ENCODE results near the gene AIG1. TPM values are rescaled to one million over a fixed set of nuclear protein-coding genes. Genes with fewer than 3 reads are reported as not detected.
"Not testable (repeated sequence)": the region's sequence is repeated elsewhere in the genome, so short reads cannot be mapped to it uniquely, and the experiment has no call there.

Gene AIG1
- total RNA-seq, 1 donor from 2014 or later = 31.3 TPM

DNA sequence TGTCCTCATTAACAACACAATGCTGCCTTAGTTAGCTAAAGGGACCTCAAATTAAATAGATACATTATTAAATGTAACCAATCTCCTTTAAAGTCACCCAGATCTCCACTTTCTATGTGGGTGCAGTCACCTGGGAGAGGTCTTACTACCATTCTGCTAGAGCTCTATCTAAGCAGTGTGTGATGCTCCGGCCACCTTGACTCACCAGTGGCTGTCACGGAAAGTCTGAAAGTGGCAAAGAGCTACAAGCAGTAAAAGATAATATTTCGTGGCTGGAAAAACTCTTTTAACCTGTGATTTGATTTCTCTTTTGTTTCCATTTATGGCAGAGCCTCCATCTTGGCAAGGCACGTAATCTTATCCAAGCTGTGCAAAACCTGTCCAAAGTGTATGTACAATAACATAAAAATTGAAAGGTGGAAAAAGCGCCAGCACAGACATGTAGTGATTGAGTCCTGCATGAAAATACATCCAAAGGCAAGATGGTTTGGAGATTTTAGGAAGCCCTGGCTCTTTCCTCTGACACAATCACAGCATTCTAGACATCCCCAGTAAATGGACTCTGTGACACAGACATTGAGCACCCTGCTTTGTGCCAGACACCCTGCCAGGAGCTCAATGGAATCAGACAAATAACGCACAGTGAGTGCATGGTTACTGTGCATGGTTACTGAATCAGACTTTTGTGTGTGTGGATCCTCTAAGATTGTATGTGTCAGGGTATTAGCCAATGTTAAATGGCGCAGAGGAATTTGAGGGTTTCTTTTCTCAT is 273.2 kb downstream of the AIG1 start:
- TF ChIP-seq, protein P1, sequence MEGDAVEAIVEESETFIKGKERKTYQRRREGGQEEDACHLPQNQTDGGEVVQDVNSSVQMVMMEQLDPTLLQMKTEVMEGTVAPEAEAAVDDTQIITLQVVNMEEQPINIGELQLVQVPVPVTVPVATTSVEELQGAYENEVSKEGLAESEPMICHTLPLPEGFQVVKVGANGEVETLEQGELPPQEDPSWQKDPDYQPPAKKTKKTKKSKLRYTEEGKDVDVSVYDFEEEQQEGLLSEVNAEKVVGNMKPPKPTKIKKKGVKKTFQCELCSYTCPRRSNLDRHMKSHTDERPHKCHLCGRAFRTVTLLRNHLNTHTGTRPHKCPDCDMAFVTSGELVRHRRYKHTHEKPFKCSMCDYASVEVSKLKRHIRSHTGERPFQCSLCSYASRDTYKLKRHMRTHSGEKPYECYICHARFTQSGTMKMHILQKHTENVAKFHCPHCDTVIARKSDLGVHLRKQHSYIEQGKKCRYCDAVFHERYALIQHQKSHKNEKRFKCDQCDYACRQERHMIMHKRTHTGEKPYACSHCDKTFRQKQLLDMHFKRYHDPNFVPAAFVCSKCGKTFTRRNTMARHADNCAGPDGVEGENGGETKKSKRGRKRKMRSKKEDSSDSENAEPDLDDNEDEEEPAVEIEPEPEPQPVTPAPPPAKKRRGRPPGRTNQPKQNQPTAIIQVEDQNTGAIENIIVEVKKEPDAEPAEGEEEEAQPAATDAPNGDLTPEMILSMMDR (IDR thresholded peaks at IDR 0.05; ENCODE audit: unreplicated experiment) = no peak
- no peak overlapping the region for H3K27ac Mint-ChIP-seq

DNA sequence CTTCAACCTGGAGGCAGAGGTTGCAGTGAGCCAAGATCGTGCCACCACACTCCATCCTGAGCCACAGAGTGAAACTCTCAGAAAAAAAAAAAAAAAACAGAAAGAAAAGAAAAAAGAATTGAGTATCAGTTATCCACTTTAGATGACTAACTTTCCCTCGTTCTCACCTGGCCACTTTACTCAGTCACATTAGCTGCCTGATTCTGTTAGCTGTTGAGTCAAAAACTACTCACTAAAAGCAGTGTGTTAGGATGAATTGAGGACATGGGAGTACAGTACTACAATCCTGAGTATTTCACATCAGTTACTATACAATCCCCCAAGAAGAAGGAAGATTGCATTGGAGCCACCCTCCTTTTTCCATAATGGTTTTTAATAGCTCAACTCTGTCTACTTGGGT is 275.2 kb downstream of the AIG1 start:
- Mint-ChIP-seq H3K4me3 (no peak overlapping the region), H3K9me3 (peaks cover 8% of the 10 kb centered on the region)

More for the DNA sequence above, 273.2 kb downstream of the AIG1 start:
- Mint-ChIP-seq H3K27me3 (ENCODE audit: low read depth) (no peaks in the 10 kb centered on the region), H3K9me3 (peaks cover 8% of the 10 kb centered on the region), H3K36me3 (peaks cover 7% of the 10 kb centered on the region), H3K4me3 (no peak overlapping the region), H3K4me1 (no peaks in the 10 kb centered on the region)
- DNase-seq (ENCODE audit: low spot score in 2 of 2, unreplicated experiment in 2 of 2) = no peak

DNA sequence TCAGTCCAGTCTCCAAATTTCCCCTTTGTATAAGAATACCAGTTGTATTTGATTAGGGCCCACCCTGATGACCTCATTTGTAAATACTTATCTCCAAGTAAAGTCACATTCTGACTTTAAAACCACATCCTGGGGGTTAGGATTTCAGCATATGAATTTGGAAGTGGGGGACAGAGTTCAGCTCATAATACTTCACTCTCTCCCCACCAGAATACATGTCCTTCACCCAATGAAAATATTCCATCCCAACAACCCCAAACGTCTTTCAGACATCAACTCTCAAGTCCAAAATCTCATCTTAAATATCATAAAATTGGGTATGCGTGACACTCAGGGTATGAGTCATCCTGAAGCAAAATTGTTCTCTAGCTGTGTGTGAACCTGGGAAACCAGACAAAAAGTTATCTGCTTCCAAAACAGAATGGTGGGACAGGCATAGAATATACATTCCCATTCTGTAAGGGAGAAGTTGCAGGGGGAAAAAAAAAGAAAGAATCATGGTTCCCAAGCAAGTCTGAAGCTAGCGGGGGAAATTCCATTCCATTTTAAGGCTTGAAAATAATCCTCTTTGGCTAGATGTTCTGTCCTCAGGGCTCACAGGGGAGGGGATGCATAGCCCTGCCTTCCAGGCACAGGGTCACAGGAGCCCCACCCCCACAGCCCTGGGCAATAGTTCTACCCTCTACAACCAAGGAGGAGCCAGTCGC is 275.9 kb downstream of the AIG1 start:
- Mint-ChIP-seq H3K9me3 (peaks cover 5% of the 10 kb centered on the region), H3K27ac (no peak overlapping the region), H3K36me3 (peaks cover 7% of the 10 kb centered on the region), H3K4me3 (no peak overlapping the region), H3K4me1 (no peaks in the 10 kb centered on the region), H3K27me3 (ENCODE audit: low read depth) (no peaks in the 10 kb centered on the region)
- no peak for DNase-seq (ENCODE audit: low spot score in 2 of 2, unreplicated experiment in 2 of 2)
- TF ChIP-seq, protein P1 (IDR thresholded peaks at IDR 0.05; ENCODE audit: unreplicated experiment) = no peak

More for the DNA sequence above, 275.2 kb downstream of the AIG1 start:
- no peak overlapping the region for H3K27ac Mint-ChIP-seq
- TF ChIP-seq, protein P1 (IDR thresholded peaks at IDR 0.05; ENCODE audit: unreplicated experiment) = no peak
- H3K36me3 Mint-ChIP-seq = peaks cover 7% of the 10 kb centered on the region
- DNase-seq (ENCODE audit: low spot score in 2 of 2, unreplicated experiment in 2 of 2) = no peak
- no peaks in the 10 kb centered on the region for H3K4me1 Mint-ChIP-seq
- H3K27me3 Mint-ChIP-seq (ENCODE audit: low read depth) = no peaks in the 10 kb centered on the region

DNA sequence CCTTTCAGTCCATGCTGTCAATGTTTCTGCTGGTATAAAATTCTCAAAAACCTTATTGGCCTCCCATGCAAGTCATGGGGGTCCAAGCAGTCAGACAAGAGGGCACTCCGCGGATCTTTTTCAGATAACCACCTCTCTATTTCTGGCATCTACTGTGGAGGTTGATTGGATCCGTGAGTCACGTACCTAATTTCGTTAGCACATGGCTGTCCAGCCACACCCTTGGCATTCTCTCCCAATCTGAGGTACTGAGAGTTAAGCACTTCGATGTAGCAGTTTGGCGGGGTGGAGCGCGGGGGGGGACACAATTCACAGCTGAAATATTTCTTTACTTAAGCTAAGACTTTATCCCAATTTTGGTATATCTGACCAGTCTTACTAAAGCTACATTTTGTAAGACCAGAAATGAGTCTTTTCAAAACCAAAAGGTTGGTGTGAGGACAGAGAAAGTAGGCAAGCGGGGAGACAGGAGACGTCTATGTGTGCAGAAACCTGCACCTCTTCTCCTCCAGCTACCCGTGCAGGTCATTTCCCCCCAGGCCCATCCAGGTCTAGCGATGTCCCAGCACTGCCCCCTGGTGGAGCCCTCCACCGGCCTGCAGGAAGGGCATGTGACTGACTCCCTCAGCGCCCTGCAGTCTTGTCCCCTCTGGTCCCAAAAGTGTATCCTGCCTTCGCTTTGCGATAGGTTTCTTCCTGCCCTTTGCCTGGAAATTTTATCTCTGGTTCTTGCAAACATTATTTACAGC is 276.7 kb downstream of the AIG1 start:
- peak in 1 of 2 experiments; percentile 44 for DNase-seq (ENCODE audit: low spot score in 2 of 2, unreplicated experiment in 2 of 2)
- H3K27ac Mint-ChIP-seq = no peak overlapping the region
- TF ChIP-seq, protein P1 (IDR thresholded peaks at IDR 0.05; ENCODE audit: unreplicated experiment) = peak; percentile 30
- no peak overlapping the region for H3K4me3 Mint-ChIP-seq
- H3K4me1 Mint-ChIP-seq = no peaks in the 10 kb centered on the region
- H3K36me3 Mint-ChIP-seq = peaks cover 7% of the 10 kb centered on the region
- H3K27me3 Mint-ChIP-seq (ENCODE audit: low read depth) = no peaks in the 10 kb centered on the region
- peaks cover 5% of the 10 kb centered on the region for H3K9me3 Mint-ChIP-seq

DNA sequence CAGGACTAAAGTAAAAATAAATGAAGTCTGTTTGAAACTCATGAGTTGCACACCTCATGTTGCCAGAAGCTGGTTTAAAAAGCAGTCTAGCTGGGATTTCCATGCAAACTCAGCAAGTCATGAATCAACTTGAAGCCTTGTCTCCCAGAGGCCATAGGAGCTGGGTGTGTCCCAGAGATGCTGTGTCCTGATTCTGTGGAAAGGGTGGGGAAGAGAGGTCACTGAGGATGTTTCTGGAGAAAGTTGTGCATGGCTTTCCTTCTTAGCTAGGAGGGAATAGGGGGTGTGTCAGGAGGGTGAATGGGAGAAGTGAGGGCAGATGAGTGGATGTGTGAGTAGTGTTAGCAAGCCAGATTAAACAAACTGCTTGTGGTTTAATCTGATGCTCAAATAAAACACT is 278.5 kb downstream of the AIG1 start:
- H3K4me1 Mint-ChIP-seq = no peaks in the 10 kb centered on the region
- H3K27ac Mint-ChIP-seq = no peak overlapping the region
- DNase-seq (ENCODE audit: low spot score in 2 of 2, unreplicated experiment in 2 of 2) = no peak
- H3K27me3 Mint-ChIP-seq (ENCODE audit: low read depth) = no peaks in the 10 kb centered on the region
- TF ChIP-seq, protein P1 (IDR thresholded peaks at IDR 0.05; ENCODE audit: unreplicated experiment) = no peak
- H3K36me3 Mint-ChIP-seq = peaks cover 7% of the 10 kb centered on the region
- no peak overlapping the region for H3K4me3 Mint-ChIP-seq
- peaks cover 8% of the 10 kb centered on the region for H3K9me3 Mint-ChIP-seq

DNA sequence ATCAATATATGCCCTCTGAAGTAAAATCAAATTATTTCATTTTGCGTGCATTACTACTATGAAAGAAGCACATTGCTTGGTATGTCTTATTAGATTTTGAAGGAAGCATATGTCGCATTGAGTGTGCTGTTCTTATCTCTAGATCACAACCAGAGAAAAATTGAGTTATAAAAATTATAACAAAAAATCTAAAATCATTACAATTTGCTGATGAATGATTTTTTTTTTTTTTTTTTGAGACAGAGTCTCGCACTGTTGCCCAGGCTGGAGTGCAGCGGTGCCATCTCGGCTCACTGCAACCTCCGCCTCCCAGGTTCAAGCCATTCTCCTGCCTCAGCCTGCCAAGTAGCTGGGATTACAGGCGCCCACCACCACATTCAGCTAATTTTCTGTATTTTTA is 284.8 kb downstream of the AIG1 start:
- H3K4me3 Mint-ChIP-seq; H3K27ac Mint-ChIP-seq; H3K4me1 Mint-ChIP-seq; DNase-seq (ENCODE audit: low spot score in 2 of 2, unreplicated experiment in 2 of 2); H3K27me3 Mint-ChIP-seq (ENCODE audit: low read depth); H3K36me3 Mint-ChIP-seq: not testable (repeated sequence)
- H3K9me3 Mint-ChIP-seq = peaks cover 13% of the 10 kb centered on the region
